Measurements from ENCODE around the gene CDON.

CDON gene

DNA sequence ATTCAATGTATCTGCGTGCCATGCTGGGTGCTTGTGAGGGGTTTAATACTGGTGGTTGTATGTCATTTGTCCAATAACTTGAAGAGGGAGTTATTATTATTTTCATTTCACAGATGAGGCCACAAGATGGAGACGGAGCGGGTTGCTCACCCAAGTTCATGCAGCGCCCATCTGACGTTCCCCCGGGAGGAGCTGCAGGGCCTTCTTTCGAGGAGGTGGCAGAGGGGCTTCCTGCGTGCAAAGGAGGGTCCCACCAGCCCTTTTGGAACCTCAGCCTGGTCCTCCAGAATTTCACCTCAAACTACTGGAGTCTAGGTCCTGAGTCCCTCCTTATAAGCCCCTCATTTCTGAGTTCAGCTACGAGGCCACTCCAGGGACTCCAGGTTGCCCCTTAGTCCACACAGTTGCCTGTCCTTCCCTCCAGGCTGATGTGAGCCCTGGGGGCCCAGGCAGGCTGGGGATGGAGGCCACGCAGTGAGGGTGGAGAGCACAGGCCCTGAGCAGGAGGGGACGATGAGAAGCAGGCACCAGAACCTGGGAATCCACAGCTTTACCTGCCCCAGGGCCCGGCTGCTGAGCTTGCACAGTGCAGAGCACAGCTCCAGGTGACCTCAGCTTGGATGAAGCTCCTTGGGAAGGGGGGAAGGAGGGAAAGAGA lies 119.8 kb downstream of the CDON start:
- no peak for DNase-seq

DNA sequence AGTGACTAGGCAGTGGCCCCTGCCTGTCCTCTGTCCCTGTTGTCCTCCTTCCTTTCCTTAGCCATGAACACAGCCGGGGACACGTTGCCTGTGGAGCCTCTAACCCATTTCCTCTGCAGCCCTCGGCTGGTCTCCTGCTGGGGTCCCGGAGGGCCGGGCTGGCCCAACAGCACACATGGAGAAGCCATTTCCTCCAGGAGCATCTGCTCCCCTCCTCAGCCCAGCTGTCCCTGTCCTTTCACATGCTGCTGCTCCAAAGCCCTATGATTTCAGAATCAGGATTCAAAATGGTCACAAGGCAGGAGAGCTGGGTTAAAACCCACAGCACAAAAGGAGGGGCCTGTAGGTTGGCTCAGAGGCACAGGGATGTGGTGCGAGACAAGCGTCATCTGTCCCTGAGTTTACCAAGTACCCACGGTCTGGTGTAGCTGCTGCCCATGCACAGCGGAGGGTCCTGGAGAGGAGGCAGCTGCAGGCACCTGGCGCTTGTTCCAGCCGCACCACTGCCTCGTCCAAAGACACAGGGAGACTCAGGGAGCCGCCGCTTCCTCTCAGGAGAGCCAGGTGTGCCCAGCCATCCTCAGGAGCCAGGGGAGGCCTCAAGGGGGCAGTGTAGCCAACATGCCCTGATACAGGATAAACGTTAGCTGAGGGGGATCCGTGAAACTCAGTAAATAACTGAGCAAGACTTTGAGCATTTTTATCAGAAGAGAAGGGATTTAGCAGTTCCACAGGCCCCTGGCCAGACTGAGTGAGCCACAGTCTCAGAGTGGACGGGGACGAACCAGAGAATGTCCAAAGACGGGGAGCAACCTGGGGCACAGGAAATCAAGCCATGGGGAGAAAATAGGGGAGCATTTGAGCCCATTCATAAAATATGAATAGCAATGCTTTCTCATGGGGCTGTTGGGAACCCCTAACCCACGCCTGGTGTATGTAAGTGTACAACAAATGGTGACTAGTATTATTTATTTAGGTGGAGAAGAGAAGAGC lies 120.8 kb downstream of the CDON start:
- DNase-seq = peak; percentile 21

DNA sequence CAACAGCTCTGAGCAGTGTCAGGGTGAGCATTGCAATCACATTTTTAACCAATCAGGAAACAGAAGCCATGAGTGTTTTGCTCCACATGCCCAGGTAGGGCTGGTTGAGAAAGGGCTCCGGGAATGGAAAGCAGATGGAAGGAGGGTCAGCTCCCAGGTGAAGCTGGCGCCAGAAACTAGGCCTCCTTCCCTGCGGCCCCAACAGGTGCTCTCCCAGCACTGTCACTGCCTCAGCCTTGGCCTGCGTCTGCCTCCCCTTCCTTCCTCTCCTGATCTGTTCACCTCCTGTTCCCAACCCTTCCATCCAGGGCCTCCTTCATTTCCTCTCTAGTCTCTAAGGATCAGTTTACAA lies 121.4 kb downstream of the CDON start:
- no peak for DNase-seq

DNA sequence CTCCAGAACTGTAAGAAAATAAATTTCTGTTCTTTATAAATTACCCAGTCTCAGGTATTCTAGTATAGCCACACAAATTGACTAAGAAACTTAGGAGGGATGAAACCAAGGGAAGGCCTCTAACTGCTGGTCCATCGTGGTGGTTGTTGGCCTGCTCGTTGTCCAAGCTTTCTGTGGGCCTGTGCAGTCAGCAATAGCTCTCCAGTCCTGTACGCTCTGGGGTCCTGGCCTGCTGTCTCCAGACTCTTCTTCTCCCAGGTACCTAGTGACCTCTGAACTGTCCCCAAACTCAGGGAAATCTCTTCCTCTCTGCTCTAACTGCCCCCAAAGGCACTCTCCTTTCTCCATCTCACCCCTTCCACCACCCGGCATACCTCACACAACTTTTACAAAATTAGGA lies 122.5 kb downstream of the CDON start:
- no peak for DNase-seq

DNA sequence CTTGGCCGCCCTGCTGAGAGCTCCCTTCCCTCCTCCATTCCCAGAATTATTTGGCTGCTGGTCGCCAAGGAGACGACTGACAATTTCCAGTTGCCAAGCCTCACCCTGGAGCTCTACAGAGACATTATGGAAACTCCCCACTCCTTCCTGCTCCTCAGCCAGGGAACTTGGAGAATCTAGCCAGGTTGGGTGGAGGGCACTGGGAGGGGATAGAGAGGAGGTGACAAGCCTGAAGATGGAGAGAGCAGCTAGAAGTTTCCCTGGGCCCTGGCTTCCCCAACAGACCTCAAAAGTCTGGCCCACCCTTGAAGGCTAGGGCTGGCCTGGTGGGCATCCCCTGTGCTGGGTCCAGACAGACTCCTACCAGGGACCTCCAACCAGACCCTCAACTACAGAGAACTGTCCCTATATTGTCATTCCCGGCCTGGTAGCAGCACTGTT lies 123.6 kb downstream of the CDON start:
- no peak for DNase-seq

DNA sequence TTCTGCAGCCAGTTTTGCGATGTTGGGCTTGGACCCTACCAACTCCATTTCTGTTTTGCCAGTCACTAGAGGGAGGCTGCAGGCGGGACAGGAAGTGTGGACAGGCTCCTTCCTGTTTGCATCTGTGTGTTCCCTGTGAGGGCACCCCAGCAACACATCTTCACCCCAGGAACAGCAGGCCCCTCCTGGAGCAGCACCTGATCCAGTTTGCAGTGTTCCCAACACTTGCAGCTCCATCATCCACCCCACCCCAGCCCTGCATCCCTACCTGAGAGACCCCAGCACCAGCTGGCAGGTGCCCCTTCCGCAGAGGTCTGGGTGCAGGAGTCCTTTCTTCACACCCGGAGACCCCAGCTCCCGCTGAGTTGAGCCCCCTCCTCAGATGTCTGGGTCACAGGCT lies 124.2 kb downstream of the CDON start:
- DNase-seq = no peak

DNA sequence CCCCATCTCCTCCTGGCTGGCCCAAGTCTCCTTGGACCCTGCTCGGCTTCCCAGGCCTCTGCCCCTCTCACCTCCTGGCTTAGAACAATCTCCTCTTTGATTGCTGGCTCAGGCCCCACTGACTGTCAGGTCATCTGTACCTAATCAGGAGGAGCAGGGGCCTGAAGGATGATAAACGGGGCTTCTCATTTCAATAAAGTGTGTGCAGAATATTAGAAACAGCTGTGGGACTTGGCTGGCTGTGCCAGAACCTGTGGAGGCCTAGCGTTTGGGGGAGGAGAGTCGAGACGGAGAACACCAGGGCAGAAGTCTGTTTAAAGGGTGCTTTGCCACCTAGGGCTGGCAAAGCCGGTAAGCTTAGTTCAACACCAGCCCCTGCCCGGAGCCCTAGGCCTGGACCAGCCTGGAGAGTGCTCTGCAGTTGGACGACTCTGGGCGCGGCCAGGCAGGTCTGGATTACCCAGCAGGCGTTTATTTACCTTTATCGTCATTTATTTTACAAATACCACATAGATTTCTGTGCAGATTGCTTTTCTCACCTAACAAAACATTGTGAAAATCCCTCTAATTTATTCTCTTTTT lies 127.0 kb downstream of the CDON start:
- DNase-seq = no peak

DNA sequence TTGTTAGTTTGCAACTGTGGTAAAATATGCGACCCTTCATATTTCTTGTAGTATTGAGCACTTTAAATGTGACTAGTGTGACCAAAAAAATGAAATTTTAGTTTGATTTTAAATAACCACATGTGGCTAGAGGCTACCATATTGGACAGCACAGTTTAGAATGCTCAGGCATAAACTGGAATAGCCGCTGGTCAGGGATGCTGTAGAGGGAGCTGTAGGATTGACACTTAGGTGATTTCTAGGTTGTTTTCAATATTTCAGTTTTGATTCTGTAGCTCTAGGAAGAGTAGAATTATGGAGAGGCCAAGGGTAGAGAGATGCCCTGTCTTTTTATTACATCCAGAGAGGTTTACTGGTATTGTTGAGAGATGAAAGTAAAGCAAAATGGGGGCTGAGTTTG lies 127.6 kb downstream of the CDON start:
- no peak for DNase-seq

DNA sequence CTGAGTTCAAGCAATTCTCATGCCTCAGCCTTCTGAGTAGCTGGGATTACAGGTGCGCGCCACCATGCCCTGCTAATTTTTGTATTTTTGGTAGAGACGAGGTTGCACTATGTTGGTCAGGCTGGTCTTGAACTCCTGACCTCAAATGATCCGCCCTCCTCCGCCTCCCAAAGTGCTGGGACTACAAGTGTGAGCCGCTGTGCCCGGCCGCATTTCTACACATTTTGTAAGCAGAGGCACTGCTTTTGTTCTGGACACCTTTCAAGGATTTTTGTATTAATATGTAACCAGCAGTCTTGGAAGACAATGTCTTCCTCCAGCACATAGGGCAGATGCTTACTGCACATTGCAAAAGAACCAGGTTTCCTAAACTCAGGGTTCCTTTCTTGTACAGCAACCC lies 128.2 kb downstream of the CDON start:
- no peak for DNase-seq

DNA sequence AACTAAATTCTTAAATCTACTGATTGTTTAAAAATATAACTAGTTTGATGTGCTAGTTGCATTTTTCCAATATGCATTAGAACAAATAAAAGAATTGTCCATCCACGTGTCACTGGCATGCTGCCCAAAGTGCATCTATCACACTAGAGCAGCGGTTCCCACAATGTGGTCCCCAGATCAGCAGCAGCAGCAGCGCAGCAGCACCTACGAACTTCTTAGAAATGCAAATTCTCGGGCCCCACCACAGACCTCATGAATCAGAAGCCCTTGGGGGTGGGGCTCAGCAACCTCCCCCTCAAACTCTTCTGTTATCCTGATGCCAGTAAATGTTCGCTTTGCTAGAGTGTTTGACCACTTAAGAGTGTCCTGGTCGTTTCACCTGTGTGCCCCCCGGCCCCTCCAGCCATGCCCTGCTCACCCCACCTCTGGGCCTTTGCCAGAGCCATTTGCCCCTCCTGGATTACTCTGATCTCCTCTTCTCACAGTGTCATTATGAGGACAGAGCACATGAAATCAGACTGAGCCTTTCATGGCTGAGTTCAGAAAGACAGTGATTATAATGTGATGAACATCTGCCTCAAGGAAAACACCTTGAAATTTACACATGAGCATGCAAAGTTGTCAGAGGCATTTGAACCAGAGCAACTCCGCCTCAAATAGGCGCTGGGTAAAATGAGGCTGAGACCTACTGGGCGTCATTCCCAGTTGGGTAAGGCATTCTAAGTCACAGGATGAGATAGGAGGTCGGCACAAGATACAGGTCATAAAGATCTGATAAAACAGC lies 129.4 kb downstream of the CDON start:
- DNase-seq = no peak

DNA sequence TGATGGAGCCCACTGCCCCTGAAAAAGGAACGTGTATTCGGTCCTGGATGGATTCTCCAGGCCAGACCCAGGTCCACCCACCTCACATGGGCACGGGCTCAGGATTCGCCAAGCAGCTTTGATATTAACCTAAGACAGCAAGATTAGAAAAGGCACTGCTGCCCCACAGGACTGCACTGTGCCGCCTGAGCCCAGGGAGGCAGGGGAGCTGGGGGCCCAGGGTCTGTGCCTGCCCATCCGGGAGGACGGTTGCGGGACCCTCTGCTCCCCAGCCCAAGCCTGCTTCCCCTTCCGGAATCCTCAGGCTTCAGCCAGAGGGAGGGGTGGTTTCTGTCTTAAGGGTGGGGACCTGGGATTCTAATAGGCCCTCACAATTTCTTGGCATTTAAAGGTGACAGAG lies 130.4 kb downstream of the CDON start:
- DNase-seq = no peak

DNA sequence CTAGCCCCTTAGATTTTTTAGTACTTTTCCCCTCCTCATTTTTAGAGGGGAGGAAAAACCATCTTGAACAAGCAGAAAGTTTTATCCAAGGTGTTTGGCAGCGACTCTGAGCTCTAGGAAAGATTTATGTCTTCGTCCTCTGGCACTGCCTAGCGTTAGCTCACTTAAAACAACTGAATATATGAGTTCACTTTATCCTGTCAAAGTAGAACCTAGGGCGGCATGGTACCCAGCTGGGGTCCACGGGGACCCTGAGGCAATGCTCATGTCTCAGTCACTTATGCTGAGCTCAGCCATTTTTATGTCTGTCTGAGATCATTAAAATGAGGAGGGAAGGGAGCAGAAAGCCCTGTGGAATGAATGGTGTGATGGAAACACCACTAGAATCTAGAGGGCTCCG lies 131.0 kb downstream of the CDON start:
- no peak for DNase-seq

DNA sequence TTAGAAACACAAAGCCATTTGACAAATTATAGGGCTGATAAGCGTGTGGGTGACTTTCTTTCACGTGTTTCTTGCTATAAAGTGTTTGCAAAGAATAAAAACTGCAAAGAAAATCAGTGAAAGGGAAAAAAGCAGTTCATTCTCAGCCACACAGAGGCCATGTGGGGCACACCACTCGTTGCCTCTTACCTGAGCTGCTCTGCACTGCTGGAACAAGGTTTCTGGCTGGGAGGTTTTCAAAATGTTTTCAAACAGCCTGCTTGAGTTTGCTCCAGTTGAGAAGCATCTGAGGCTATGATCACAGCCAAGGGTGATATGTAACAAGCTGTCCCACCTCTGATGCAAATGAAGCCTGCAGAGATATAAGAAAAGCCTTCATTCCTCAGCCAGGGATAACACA lies 131.6 kb downstream of the CDON start:
- DNase-seq = no peak

DNA sequence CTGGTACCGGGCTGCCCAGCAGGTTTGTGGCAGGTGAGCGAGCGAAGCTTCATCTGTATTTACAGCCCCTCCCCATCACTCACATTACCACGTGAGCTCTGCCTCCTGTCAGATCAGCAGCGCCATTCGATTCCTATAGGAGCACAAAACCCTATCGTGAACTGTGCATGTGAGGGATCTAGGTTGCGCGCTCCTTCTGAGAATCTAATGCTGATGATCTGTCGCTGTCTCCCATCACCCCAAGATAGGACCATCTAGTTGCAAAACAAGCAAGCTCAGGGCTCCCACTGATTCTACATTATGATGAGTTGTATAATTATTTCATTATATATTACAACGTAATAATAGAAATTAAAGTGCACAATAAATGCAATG lies 132.6 kb downstream of the CDON start:
- no peak for DNase-seq

DNA sequence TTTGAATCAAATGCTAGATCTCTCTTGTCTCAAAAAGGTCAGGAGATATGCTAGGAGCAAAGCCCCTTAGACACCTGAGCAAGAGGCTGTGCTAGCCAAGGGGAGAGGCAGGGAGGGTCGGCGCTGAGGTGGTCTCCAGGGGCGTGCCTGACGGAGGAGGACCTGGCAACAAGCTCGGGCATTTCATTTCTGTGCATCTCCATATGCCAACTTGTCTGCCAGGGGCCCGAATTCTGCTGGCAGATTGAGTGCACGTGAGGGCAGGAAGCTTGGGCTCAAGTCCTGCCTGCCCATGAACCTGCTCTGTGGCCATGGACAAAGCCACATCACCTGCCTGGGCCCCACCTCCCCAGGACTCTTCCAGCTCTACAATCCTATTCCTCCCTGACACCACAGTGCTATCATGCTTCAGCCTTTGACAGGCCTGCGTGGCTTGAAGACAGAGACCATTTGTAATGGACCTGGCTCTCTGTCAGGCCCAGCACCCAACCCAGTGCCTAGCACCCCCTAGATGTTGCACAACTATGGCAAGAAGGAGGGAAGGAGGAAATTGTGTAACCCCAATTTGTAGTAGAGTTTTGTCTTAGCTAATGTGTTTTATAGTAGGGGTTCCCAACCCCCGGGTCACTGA lies 133.1 kb downstream of the CDON start:
- no peak for DNase-seq

DNA sequence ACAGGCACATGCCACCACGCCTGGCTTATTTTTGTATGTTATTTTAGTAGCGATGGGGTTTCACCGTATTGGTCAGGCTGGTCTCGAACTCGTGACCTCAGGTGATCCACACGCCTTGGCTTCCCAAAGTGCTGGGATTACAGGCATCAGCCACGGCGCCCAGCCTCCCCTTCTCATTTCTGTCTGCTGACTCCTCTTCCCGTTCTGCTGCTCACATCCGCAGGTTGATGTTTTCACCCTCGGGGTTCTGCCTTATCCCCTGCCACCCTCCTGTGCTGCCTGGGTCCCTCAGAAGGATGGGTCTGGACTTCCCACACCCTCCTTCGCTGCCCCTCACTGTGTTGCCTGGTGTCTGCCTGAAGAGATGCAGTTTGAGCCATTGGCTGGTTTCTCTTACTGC lies 136.0 kb downstream of the CDON start:
- DNase-seq = no peak

DNA sequence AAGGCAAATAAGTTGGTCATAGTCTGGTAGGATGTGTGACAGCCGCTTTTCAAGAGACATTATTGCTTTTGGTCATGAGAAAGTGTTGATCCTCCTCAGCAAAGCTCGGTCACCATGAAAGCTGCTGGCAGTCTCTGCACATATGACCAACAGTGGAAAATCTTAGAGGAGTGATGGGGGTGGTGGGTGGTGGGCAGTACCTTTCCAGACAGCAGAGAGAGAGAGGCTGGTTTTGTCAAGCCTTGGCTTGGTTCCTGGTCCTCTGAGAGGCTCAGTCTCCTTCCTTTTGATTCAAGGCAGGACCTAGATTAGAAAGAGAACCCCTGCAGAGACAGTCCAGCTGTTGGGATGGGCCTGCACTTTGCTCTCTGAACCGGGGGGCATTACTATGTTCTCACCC lies 136.9 kb downstream of the CDON start:
- no peak for DNase-seq

DNA sequence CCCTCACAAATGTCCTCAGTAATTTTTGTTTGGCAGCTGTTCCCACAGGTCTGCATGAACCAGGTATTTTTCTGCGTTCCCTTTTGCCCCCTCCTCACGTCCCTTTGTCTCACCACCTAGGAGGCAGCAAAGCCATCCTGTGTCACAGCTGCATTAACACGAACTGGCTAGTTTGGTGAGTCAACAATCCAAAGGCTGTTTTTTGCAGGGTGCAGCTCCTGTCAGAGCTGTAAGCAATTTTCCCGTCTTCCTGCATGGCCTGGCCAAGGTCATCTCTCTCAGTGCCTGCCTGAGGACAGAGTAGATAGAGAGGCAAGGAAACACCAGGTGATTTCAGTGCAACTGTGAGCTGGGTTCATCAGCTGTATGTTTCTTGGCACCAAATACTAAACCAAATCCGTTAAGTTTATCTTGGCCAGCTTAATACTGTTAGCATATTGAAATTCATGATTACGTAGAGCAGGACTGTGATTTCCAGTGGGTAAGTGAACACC lies 137.4 kb downstream of the CDON start:
- no peak for DNase-seq

DNA sequence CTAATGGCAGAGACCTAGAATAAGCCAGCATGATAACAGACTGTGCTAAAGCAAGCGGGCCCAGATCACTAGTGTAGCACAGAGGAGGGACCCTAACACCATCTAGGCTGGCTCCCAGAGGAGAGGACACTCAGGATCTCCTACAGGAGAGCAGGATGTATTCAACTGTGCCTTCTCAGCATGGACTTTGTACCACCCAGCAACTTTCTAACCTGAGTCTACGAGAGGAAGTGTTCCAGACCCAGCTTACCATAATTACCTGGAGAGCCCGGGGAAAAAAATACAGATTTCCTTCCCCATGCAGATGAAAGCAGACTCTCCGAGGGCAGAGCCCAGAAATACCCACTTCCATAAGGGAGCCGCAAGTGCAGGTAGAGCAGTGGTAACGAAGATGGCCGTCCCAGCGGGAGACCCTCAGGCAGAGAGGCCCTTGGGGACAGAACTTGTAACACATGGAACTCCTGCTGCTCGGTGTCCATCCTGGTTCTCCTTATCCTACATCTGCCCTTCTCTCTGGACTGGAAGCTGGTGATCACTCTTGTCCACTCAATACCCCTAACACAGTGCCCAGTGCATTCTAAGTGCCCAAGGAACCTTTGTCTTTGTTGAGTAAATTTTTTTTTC lies 138.2 kb downstream of the CDON start:
- no peak for DNase-seq

DNA sequence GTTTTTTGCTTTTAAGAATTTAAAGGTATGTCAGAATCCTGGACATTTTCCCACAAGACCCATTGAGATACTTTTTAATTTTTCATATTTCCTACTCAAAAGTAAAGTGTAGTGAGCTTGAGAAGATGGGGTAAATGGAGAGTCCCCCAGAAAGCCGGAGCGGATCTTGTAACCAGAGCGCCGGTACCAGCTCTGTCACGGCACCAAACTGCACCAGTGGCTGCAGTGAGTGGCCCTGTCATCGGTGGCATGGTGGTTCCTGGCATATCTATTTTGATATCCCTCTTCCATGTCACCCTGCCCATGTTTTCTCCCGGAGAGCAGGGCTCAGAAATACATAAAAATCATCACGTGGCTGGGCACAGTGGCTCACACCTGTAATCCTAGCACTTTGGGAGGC lies 139.0 kb downstream of the CDON start:
- no peak for DNase-seq

DNA sequence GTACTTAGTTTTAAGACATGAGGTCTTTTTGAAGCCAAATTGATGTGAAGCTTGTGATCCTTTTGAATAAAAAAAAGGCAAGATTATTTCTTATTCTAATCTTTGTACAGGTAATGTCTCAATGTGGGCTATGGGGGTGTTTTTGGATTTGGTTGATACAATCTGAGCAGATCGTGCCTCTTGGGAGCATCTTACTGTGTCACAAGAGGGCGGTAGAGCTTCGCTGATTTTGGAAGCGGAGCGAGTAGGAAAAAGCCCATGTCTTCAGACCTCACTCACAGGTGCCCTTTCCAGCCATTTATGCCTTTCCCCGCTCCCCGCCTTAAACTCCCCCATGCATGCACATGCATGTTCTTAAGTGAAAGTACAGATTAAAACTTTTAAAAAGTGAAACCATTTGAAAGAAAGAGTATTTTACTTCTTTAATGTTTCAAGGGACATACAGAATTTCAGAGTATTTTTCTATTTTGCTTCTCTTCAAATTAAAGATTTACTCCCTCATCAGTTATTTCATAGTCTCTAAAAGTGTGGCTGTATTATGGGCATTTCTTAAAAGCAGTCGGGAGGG lies 139.6 kb downstream of the CDON start:
- DNase-seq = peak; percentile 59

DNA sequence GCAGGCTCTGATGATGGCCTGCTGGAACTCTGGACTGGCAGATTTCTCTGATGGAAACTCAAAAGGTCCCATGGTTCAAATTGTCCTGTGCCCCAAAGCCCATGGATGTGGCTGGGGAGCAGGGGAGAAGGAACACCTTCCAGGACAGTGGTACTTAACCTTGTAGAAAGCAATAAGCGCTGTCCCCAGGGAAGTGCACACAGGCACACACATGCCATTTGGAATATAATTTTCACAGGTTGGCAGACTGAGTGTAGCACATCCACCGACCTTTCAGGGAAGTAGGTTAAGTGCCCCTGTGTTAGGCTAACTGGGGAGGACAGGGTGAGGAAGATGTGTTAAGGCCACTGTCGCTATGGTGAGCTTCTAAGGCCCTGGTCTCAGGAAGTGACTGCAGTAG lies 140.5 kb downstream of the CDON start:
- DNase-seq = no peak
